C1 segment of cervical spinal cord (tissue), 14 donors: ENCODE measurements around the gene PLEKHG5.

Experiments
- DNase-seq, 14 donors: peaks; one replicate each; lab custom pipeline; 2025; lab: John Stamatoyannopoulos, UW

Gene PLEKHG5

GRCh38 chr1:6427441-6428390 lies 63.8 kb downstream of the PLEKHG5 start:
- DNase-seq: peak in 1 of 14 donors; percentile 37

GRCh38 chr1:6426972-6427350 lies 64.5 kb downstream of the PLEKHG5 start:
- DNase-seq: no peak

- DNase-seq: no peak
Measured at GRCh38 chr1:6426277-6426971, 65.0 kb downstream of the PLEKHG5 start.

GRCh38 chr1:6425658-6426057 lies 65.8 kb downstream of the PLEKHG5 start:
- no peak for DNase-seq

GRCh38 chr1:6424619-6425593 lies 66.6 kb downstream of the PLEKHG5 start, which contains the start of gene ESPN:
ESPN (plus strand) TSS chr1:6424776; CDS start chr1:6424956, 180 bp downstream.
- DNase-seq: no peak

GRCh38 chr1:6424000-6424565 lies 67.4 kb downstream of the PLEKHG5 start:
- DNase-seq: no peak

GRCh38 chr1:6423321-6423999 lies 68.0 kb downstream of the PLEKHG5 start:
- DNase-seq: peak in 1 of 14 donors; percentile 27

GRCh38 chr1:6421266-6421665 lies 70.2 kb downstream of the PLEKHG5 start:
- no peak for DNase-seq

GRCh38 chr1:6420454-6421042 lies 70.9 kb downstream of the PLEKHG5 start:
- no peak for DNase-seq

GRCh38 chr1:6419804-6420453 lies 71.5 kb downstream of the PLEKHG5 start, which contains the start of gene HES2:
HES2 (minus strand) TSS chr1:6419919; CDS start chr1:6419820, 99 bp downstream.
- DNase-seq: no peak

- DNase-seq: no peak
Measured at GRCh38 chr1:6419397-6419803, 72.1 kb downstream of the PLEKHG5 start.

- no peak for DNase-seq
Measured at GRCh38 chr1:6418668-6419396, 72.6 kb downstream of the PLEKHG5 start.

GRCh38 chr1:6417961-6418667 lies 73.4 kb downstream of the PLEKHG5 start:
- no peak for DNase-seq
